NCI-H2196 (cell line): Measurements from ENCODE around the gene CENPO.

Experiments used
- DNase-seq: peaks from one replicate; lab custom pipeline; 2025; ENCODE audit not compliant: unreplicated experiment; lab: John Stamatoyannopoulos, UW

CENPO gene, protein sequence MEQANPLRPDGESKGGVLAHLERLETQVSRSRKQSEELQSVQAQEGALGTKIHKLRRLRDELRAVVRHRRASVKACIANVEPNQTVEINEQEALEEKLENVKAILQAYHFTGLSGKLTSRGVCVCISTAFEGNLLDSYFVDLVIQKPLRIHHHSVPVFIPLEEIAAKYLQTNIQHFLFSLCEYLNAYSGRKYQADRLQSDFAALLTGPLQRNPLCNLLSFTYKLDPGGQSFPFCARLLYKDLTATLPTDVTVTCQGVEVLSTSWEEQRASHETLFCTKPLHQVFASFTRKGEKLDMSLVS

DNA sequence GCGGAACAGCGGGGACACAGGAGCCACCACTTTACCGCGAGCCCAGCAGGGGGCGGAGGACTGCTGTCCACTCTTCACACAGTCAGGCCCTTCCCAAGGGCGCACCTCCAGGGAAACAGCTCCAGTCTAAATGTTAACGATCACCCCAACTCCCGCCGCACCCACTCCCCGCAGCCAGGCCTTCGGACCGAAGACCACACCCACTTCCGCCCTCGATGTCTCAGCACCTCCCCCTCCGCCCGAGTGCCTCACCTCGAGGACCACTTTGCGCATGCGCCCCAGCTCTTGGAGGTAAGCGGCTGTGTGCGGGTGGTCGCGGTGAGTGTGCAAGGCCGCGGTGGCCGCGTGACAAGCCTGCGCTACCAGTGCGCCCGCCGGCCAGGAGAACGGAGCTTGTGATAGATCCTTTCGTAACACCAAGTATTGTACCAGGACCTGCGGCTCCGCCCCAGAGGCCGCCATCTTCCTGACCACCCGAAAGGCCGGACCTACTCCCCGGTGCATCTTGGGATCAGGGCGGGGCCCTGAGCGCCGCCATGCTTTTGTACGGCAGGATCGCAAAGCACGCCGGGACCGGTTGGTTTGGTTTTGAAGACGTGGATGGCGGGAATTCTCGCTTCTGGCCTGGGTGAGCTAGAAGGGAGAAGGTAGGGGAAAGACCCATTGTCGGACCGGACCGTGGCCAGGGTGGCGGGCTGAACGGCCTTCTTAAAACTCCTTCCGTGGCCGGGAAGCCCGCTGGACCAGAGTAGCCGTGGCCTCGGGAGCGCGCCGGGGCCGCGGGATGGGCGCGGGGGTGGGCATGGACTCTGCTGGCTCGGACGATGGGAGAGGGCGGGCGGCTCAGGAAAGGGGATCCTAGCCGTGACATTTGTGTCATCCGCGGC, at the start of gene CENPO, which contains the start of gene PTRHD1:
CENPO (plus strand) TSS at position 552 of the 887 bp plus-strand sequence. CDS start 495 bp downstream, outside the sequence.
PTRHD1 (minus strand) TSS at position 518 of the 887 bp plus-strand sequence; CDS start at position 504, 14 bp downstream.
- DNase-seq, result peak; percentile 95

DNA sequence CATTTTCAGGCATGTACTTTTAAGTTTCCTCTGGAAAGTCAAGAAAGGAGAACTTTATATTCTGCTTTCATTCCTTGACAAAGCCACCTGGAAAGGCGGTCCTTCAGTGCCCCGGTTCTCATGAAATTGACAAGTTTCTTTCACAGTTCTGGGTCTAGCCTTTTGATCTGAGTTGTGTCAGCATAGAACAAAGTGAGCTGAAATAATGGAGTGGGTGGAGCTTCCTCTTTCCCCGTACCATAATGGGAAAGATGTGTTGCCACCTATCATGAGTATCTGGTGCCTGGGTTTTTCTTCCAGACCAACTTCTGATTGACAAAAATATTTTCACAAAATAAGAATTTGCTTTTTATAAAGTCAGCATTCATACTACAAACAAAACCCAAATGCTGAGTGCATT, 49.3 kb upstream of the CENPO start:
- no peak for DNase-seq

DNA sequence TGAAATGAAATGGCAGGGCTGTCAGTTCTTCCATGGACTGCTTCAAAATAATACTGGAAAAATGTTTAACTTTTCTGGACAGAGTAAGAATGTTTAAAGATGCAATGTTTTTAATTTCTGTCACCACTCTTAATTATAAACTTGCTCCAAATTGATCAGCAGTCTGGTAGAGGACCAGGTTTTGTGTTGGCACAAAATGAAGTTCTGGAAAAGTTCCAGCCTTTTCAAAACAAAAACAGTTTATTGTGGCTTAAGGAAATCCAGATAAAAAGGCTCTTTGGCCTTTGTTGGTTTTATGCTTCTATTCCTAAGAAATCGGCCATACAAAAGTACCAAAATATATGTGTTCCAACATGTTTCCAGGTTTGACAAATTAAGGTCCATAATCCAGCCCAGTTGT, 48.9 kb upstream of the CENPO start:
- DNase-seq, result no peak

DNA sequence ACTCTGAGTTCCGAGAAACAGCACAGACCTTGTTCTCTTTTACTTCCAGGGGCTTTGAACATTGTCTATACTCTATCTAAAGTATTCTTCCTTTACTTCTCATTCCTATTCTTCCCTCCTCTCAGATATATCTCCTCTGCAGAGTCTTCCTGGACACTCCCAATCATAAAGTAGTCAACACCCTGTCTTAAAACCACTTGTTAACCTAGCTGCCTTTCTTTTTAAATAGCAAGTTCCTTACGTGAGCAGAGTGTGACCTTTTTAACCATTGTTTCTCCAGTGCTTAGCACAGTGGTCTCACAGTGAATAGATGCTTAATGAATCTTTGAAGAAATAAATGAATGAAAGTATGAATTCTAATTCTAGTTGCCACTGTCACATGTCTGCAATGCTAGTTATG, 47.4 kb upstream of the CENPO start:
- DNase-seq, result no peak

DNA sequence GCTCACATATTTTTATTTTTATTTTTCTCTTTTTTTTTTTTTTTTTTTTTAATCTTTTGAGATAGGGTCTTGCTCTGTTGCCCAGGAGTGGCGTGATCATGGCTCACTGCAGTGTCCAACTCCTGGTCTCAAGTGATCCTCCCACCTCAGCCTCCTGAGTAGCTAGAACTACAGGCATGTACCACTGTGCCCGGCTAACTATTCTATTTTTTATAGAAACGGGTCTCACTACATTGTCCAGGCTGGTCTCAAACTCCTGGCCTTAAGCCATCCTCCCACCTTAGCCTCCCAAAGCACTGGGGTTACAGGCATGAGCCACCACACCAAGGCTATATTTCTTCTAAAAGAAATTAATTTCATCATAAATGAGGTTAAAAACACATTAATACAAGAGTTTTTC, 45.9 kb upstream of the CENPO start:
- DNase-seq, result no peak

DNA sequence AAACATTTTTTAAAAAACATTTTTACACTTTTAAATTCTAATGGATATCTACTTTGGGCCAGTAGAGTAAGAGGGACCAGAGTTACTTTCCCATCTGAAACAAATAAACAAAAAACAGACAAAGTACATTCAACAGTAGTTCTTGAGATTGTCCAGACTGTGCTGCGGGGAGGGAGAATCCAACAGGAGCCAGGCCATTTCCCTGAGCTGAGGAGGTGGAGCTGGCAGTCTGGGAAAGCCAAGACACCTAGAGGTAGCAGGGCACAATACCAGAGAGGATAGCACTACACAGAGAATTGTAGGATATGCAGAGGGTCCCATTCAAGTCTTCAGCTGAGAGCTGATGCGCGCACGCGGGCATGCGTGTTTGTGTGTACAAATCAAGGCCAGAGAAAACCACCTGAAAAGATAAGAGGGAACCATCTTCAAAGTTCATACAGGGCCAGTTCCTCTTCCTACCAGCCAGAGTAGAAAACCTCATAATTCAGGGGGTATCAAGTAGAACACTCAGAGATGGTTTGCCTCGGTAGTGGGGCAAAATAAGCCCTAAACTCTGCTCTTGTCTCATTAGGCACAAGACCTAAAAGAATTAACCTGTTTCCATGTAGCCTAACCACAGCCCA, 44.0 kb upstream of the CENPO start:
- no peak for DNase-seq

DNA sequence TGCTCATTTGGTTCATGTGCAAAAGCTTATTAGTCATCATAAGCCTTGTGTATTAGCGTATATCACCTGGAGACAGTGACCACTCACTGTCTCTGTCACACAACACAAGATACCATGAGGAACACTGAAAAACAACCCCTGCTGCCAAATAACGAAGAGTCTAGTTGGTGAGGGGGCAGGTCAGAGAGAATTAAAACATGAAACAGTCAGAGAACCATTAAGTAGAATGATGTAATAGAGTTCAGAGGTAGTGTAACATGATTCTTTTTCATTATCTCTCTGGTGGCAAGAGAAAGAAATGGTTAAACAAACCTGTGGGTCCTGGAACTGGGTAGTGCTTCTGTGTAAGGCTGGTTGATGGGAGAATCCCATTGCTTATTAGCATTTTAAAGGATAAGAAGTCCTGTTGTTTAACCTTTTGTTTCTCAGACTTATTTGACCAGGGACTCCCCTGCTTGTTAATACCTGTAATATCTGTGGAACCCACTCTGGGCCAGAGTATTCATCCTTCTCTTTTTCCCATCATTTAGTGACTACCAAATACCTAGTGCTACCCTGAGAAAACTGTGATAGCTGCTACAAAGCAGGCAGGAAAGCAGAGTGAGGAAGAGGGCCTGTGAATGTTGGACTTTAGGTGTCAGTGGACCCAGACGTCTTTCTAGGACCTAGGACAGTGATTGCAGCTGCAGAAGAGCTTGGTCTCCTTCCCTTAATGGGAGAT, 38.1 kb upstream of the CENPO start:
- DNase-seq, result no peak

DNA sequence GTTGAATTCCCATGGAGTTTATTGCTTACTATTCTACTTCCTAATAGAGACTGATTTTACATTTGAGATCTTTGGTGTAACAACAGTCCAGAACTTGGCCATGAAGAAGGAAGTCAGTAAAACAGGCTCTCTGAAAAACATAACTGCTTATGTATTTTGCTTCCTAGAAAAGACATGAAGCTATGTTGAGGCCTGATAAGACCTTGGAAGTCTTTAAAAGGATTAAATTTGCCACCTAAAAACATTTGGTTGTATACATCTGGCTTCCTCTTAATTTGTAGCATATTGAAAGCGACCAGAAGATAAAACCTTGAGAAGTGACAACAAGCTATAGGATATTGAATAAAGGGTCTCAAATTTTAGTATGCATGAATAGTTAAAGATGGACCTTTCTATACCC, 36.4 kb upstream of the CENPO start:
- DNase-seq, result no peak

DNA sequence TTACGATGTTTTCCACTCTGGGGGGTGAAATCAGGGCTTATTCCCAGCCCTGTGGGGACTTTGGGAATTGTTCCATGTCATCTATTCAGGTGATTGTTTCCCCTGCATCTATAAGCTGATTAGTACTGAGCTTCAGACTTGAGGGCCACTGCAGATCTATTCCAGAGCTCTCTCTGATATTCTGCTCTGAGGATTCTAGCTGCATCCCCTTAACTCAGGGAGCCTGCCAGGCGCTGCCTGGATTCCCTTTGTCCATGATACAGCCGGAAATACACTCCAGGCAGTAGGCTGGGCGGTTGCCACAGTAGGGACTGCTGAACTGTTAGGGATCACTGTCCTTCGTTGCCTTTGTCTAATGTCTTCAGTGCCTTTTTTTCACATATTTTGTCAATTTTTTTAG, 31.4 kb upstream of the CENPO start:
- DNase-seq, result no peak

DNA sequence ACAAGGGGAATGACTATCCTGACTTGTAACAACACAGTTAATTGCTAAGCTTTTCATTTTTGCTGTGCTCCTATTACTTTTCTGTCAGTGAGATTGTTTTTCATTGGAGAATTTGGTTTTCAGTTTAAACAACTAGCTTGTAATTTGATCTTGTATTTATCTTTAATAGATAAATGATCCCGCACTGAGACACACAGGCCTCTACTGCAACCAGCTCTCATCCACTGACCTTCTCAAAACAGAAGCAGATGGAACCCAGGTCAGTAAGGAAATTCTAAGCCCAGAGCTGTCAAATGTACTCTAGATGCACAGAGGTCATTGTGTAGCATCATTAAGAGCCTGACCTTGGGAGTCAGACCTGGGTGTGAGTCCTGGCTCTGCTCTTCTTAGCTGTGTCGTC, 30.7 kb upstream of the CENPO start:
- DNase-seq, result no peak

DNA sequence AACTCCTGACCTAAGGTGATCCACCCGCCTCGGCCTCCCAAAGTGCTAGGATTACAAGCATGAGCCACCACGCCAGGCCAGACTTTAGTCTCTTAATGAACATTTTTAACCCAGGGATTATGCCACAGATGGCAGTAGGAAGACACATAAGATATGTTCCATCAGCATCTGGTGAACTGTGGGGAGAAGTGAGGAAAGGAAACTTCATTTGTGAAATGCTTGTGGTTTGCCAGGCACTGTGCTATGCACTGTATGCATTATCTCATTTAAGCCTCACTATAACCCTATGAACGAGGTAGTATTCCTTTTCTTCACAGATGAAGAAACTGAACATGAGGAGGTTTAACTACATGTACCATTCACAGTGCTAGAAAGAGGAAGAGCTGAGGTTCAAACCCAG, 29.4 kb upstream of the CENPO start:
- DNase-seq, result no peak

DNA sequence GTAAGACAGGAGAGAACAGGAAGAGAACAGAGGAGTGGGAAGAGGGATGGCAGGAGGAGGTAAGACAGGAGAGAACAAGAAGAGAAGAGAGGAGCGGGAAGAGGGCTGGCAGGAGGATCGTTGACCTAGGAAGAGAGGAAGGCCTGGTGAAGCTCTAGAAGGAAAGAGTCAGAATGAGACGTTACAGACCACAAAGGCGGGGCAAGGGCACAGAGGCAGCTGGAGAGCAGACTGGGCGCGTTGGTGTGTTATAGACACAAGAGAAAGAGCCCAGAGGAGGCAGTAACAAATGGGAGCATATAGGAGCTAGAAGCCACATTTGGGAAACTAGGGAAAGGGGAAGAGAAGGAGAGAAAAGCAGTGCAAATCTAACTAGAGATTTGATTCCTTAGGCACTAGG, 26.6 kb upstream of the CENPO start:
- no peak for DNase-seq

DNA sequence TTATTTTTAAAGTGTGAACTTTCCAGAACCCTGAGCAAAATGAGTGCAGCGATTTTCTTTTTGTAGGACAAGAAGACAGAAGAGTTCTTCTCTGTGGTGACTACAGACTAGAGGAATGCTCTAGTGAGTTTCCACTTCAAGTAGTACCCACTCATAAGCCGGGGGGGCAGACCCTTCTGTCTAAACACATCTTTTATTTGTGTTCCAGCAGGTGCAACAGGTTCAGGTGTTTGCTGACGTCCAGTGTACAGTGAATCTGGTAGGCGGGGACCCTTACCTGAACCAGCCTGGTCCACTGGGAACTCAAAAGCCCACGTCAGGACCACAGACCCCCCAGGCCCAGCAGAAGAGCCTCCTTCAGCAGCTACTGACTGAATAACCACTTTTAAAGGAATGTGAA, 25.2 kb upstream of the CENPO start:
- DNase-seq, result no peak

DNA sequence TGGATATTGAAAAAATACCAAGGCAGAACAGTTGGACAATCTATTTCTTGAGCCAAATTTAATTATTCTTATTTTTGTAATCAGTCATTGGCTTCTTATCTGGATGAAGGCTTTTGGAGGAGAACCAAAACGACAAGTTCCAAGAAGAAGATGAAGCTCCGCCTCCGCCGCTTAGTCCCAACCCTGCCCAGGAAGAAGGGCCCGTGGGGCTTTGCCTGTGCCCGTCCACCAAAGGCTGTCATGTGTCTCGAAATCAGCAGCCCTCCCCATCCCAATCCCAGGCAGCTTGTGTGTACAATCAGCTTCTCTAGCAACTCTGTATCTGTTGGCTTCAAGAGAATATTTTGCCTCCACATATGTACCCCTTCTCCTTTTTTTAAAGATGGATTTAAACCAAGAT, 24.6 kb upstream of the CENPO start:
- DNase-seq, result no peak

DNA sequence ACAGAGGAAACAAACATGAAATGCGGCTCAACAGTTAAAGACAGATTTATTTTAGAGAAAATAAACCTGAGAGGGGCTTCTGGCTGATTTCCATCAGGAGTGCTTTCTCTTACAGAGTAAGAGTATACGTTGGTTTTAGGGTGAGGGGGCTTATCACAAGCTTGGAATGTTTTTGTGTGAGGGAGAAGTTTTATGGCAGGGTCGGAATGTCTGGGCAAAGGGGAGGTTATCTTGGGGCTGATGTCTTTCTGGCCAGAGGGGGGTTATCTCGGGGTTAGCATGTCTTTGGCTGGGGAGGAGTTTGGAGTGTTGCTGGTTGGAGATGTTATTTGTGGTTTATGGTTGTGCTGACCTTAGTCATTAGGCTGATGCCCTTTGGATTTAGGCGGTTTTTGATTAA, 22.2 kb upstream of the CENPO start:
- DNase-seq, result no peak

DNA sequence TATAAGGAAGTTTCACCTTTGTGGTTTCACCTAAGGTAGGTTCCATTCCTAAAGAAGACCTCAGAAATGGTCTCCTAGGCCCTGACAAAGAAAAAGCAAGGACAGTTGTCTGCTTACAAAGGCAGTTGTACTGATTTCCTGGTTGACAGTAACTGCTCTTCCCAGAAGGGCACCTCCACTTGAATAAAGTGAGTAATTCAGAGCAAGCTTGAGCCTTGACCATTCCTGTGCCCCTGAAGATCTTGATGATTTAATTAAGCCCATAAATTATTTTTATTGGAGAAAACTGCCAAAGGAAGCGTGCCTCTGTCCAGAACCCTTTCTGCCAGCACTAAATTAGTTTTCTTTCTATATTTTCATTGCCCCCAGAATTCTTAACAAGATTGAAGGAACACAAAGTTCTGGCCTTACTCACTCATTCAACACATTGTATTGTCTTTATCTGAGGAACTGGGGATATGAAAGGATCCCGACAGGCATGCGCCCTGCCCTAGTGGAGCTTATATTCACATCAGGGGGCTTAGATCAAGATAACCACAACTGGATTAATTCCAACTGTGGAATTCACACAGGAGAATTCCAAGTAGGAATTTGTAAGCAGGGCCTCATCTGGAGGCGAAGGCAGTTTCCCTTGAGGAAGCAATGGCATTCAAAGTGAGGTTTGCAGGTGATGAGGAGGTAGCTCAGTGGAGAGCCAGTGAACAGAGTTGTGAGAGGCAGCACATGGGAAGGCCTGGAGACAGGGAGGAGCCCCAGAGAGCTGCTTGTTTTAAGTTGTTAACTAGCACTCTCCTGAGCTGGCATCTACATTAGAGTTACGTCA, 21.2 kb upstream of the CENPO start:
- DNase-seq, result no peak

DNA sequence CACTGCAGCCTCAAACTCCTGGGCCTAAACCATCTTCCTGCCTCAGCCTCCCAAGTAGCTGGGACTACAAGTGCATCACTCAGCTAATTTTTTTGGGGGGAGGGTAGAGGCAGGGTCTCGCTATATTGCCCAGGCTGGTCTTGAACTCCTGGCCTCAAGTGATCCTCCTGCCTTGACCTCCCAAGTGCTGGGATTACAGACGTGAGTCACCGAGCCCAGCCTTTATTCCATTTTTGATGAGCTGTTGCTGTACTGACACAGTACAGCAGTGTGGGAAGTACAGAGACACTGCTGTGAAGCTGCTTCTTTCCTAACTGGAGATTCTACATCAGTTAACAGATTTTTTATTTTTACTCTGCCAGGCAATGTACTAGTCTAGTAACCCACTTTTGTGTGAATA, 18.9 kb upstream of the CENPO start:
- DNase-seq, result no peak

DNA sequence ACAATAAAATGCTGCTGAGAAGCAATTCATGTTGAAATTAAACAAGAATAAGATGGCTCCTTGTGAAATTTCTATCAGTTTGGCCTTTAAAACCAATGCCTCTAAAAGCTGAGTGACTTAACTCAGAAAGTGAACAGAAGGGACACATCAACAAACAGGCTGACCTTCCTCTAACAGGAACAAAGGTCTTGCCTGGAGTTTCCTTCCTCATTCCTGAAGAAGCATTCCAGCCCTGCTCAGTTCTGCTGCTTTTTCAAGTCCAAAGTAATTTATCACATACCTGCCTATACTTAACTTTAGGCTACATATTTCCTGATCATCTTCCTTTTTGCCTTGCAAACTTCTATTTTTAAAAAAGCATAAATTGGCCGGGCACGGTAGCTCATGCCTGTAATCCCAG, 14.1 kb upstream of the CENPO start:
- DNase-seq, result no peak

DNA sequence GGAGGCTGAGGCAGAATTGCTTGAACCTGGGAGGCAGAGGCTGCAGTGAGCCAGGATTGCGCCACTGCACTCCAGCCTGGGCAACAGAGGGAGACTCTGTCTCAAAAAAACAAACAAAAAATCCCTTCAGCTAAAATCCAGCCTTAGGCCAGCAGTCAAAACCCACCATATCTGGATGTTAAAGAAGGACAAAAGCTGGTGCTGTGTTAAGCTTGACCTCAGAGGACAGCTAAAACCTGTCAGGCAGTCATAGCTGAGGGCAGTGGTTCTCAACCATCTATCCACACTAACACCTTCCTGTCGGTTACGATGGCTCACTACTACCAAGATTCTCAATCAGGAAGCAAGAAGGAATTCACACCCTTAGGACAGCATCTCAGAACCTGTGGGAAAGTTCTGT, 9.6 kb upstream of the CENPO start:
- DNase-seq, result no peak

DNA sequence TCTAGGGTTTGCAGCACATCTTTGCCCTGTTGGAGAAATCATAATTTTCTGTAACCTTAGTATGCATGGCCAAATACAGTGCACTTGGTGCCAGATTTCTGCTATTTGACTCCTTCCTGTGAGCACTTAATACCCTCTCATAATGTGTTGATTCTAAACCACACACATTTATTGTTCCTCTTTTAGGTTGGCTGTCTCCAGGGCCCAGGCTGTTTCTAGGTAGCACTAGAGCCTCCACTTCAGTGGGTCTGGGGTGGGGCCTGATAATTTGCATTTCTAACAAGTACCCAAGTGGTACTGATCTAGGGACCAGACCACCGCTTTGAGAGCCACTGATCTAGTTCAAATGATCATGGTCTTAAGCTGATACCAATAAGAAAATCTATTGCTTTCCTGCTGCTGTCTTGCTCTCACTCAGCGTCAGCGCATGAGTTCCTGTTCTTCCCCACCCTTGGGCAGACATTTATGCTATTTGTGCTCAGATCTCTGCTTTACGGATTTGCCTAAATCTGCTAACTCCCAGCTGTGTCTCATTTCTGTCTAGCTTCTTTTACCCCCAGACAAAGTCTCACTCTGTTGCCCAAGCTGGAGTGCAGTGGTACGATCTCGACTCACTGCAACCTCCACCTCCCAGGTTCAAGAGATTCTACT, 7.4 kb upstream of the CENPO start:
- DNase-seq, result peak; percentile 36
